HG02798 (cell line): Measurements from ENCODE around the gene DIS3L2.
"Not testable (repeated sequence)": the region's sequence is repeated elsewhere in the genome, so short reads cannot be mapped to it uniquely, and the experiment has no call there.

Experiments
- ATAC-seq: cut with Tn5 transposase; IDR thresholded peaks from one replicate; pipeline ENCODE4 v1.9.1; 2021; ENCODE audit warnings: mild to moderate bottlenecking; ENCODE audit not compliant: unreplicated experiment, poor library complexity

The DIS3L2 gene

DNA sequence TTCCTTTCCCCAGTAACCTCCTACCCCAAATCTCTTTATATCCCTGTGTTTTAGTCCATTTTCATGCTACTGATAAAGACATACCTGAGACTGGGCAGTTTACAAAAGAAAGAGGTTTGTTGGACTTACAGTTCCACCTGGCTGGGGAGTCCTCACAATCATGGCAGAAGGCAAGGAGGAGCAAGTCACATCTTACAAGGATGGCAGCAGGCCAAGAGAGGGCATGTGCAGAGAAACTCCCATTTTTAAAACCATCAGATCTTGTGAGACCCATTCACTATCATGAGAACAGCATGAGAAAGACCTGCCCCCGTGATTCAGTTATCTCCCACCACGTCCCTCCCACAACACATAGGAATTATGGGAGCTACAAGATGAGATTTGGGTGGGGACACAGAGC, 352.1 kb downstream of the DIS3L2 start:
- not testable (repeated sequence) for ATAC-seq

DNA sequence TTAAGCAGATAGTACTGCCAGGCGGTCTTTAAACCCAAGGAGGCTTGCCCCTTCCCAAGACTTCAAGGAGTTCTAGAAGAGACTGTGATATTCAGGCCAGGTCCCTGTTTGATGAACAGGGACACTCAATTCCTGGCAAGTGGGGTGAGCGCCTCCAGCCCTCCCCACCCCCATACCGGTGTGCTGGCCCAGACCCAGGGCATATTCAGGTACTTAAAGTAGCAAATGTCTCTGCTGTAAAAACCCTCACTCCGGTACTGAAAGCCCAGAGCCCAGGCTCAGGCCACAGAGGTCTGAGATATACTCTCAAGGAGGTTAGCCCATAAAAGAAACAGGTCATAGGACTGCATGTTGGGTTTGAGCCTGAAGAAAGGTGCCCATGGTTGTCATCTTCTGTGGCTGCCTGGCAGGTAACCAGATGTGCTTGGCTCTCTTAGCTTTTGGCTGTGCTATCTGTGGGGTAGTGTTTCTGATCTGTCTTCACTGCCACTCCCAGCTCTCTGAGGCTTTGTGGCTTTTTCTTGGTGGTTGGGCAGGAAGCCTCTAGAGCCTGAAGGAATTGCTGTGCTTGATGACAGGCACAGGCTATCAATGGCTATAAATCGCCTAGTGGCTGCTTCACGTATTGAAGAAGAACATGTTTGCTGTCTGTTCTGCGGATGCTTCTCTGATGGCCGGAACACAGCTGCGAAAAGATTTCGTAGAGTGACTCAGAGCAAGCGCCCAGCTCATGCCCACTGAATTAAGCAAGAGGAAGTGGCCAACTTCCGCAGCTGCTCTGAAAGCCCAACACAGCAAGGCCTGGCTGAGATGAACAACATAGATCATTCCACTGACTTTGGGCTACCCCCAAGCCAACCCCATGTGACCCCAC, 353.8 kb downstream of the DIS3L2 start:
- ATAC-seq: peak; percentile 73

DNA sequence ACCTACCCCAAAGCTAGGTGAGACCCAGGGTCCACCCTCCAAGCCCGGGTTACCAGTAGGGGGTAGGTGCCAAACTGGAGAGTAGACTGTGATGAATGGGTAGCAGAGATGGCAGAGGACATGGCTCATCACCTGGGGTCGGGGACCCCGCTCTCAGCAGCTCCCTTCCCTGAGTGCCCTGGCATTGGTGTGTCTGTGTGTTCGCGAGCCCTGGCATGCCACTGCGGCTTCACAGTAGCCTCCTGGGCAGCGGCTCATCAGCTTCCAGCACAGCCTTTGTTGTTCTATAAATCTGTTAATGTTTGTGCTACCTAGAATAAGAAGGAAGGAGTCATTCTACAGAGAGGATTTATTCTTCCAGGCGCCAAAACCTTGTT, 354.4 kb downstream of the DIS3L2 start:
- no peak for ATAC-seq

DNA sequence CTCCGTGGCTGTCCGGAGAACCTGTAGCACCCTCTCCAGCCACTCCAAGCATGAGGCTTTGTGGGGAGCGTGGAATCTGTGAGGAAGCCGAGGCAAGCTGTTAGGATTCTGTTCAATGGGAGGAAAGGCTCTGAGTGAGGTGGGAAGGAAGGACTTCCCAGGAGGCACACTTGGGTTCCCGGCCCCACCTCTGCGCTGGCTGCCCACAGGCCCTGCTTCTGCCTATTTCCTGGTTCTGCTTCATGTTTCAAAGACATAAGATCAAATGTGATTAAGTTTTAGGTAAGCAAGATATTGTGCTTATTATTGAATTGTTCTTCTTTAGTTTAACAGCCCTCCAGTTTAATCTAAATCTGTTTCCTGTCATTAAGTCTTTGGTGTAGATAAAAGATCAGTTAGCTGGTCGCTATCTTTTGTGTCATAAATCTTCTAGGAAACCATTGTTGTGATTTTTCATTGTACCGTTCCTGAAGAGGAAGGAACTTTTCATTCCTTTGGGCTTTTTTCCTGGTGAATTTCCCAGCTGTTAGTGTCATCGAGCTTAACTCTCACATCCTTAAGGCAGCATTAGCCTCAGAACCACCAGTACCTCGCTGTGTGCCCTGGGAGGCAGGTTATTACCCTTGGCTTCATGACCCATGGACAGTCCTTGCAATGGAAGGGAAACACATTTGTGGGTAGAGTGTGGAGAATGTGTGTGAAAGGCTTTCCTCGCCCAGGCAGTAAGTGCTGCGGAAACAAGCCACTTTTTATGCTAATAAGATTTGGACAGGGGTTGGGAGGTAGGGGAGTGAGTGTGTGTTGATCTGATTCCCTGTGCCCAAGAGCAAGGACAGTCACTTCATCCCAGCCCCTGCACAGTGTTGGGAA, 355.2 kb downstream of the DIS3L2 start:
- ATAC-seq: no peak

DNA sequence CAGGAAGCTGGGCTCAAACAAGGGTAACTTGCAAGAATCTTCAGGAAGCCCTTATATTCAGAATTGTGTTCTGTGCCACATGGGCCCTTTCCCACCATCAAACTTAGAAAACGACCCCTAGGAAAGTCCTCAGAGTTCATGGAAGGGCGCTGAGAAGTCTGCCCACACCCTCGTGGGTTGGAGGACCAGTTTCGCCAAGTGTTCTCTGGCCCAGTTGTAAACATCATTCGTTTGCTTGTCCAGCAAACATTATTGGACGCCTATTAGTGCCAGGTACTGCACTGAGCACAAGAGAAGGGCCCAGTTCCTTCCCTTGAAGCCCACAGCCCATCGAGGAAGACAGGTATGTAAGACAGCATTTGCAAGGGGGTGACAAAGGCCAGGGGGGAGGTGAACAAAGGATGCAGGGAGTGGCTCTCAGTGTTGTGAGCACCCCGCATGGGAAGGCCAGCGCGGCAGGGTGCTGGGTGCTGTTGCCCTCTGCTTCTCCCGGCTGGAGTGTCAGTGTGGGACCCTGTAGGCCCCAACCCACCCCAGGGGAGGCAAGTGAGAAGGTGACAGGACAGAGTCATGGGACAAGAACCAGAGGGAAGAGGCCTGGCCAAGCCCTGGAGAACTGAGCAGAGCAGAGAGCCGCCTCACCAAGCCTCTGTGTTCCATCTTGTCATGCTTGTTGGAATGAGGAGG, 356.8 kb downstream of the DIS3L2 start:
- ATAC-seq: no peak

DNA sequence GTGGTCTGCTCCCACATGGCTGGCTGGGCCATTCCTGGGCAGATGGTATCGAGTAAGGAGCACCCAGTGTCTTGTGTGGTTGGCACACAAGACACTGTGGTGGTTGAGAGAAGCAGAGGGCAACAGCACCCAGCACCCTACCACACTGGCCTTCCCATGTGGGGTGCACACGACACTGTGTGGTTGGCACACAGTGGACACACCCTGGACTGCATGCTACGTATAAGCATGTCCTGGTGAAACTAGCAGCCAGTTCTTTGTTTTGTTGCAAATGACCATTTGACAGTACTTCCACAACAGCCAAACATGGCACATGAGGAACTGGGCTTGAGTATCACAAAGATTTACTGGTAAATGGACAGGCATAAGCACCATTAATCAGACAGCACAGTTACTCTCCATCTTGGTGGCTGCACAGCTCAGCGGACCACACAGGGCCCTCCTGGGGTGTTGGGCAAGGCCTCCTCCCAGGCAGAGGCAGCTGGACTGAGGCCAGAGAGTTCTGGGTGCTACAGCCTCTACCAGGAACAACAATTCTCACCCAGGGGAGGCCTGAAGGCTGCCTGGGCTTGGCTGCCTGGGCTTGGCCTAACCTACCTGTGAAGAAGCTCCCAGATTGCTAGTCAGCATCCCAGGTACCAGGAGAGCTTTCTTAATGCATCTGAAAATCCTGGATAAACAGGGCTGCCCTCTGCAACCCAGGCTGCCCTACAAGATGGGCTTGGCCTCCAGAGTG, 357.7 kb downstream of the DIS3L2 start:
- ATAC-seq: no peak

DNA sequence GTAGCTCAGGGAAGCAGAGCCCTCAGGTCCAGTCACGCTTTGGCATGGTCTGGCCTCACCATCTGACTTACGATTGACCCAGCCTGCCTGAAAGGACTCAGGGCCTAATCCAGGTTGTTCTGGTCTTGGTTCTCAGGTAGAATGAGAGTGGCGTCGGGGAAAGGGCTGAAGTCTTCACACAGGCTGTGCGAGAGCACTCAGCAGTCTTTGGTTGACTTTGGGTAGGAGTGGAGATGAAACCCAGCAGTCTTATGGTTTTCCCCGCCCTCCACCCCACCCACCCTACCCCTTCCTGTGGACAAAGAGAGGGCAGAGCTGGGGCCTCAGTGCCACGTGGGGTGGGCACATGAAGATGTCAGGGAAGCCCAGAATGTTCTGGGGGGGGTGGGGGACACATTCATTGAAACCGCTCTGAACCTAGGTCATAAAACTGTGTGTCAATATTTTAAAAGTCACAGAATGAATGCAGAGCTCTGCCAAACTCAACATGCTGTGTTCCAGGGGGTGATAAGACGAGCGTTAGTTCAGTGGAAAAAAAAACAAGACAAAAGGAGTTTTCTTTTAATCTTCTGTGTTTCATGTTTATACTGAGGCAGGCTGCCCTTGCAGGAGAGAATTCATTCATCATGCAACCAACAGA, 358.4 kb downstream of the DIS3L2 start:
- no peak for ATAC-seq

DNA sequence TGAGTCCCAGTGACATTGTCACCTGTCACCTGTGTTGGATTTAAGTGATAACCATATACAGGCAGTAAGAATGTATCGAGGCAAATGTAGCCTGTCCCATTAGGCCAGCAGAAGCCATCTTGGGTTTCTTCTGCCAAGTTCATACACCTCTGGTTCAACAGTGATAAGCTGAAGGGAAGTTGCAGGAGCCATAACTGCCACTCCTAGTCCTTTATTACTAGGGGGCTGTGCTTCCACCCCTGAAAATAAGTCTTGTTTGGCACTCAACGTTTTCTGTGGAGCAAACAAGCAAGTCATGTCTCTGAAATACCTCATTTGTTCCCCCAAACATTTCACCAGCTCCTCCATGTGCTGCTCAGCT, 358.9 kb downstream of the DIS3L2 start:
- ATAC-seq: no peak

DNA sequence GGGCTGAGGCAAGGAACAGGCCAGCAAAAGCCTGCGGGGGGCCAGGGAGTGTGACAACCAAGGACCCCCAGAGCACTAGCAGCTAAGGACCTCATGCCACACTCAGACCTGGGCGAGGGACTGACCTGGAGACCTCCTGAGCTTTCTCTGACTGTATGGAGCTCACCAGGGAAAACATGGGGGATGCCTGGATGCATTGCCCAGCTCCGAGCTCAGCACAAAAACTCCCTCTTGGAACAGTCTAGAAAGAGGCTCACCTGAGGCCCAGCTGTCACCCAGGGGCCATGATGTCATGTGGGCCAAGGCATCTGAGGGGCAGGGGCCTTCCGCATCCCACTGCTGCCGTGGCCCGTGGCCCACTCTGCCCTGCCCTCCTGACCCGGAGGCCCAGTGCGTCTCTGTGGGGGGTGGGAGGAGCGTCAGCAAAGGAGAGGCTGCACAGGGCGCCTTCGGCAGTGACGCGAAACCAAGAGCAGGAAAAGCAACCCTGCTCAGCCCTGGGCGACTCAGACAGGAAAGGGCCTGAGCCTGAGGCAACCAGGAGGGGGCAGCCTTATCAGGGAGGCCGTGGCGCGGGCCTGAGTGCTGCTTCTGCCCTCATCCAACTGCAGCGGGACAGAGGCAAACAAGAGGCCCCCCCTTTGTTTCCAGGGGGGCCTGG, 359.8 kb downstream of the DIS3L2 start:
- no peak for ATAC-seq

DNA sequence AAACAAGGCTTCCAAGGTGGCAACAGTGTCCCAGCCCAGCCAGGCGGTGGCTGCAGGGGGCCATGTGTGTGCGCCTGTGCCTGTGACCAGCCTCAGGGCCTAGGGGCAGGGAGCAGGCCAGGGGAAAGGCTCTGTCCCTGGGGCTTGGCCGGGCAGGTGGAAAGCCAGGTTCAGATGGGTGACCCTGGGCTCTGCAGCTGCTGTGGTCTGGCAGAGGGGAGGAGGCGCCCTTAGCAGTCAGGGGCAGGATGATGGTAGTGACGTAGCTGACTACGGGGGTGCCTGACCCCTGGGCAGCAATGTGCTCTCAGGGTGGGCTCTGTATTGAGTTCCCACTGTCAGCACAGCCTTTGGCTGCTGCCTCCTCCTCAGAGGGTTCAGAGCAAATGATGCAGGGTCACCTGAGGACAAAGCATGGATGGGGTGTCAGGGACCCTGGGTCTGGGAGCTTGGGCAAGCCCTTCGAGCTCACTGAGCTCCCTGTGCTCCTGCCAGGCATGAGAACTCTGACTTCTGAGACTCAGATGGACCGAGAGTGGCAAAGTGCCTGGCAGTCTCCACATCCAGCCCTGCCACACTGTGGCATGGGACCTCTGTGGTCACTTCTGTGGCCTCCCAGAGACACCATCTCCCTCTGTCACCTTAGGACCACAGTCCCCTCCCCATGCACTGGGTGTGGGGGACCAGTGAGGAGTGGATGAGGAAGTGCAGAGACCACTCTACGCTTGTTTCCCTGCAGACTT, 360.5 kb downstream of the DIS3L2 start:
- no peak for ATAC-seq

DNA sequence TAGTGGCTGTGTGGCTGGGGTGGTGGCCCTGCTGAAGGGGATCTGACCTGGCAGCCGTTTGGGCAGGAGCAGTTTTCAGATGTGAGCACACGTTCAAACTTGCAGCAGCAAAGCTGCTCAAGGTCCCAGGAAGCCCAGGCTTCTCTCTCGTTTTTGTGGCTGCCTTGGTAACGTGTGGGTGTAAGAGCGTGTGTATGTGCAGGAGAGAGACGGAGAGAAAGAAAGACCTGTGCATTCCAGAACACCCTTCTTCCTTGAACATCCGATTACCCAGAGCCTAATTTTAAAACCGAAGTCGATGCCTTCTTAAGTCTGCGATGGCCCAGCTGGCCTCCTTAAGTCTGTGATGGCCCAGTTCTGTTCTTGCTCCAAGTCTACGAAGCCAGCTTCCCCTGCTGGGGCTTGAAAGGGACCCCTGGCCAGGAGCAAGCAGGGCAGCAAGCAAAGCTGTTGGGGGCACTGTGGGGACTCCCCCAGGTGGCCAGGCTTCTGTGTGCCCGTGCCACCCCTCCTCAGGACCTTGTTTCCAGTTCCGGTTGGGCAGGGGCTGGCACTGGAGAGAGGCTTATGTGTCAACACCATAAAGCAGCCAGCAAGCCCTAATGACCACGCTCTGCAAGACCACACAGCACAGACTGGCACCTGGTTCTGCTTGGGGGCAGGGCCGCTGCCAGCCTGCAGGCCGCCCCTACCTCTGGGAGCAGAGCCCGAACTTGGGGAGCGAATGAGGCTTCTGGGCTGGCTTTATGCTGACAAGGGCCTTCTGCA, 361.2 kb downstream of the DIS3L2 start:
- ATAC-seq: no peak

DNA sequence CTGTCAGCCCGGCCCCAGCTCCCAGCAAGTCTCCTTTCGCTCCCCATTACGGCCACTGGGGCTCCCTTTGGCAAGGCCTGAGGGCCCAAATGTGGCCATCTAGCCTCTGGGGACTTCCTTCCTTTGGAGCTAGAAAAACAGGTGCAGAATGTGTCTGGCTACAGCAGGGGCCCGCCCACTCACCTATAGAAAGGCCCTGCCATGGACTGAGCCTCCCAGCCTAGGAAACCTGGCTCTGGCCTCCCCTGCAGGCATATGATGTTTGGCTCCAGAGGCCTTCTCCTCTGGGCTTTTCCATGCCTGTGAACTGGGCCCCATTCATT, 361.8 kb downstream of the DIS3L2 start:
- ATAC-seq: no peak

DNA sequence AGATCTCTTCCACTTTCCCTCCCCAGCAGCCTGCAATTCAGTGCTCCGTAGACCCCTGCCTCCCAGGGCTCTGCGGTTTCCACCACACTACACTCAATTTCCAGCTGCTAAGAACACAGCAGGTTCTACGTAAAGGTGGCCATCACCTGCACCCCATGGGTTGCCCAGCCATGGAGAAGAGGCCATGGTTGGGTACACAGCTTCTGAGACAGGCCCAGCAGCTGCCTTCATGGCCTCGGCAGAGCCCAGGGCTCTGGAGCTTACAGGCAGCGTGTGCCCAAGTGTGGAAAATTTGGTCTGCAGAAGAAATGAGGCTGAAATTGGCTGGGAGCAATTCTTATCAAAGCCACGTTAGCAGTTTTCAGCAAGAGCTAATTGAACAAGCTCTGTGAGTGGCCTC, 362.5 kb downstream of the DIS3L2 start:
- not testable (repeated sequence) for ATAC-seq

DNA sequence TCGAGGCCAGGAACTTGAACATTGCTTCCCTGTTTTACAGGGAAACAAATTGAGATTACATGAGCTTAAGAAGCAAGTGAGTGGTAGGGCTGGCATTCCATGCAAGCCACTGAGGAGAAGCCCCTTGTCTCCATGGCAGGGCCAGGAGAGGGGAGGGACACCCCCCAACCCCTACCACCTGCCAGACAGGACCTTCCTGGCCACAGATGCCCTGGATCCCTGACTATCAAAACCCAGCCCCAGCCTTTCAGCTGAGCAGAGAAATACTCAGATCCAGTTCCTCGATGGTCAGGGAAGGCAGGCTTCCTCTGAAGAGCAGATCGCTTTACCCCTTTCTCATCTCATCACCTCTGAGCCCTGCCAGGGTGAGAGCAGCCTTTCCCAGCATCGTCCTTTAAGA, 363.3 kb downstream of the DIS3L2 start:
- ATAC-seq: no peak

DNA sequence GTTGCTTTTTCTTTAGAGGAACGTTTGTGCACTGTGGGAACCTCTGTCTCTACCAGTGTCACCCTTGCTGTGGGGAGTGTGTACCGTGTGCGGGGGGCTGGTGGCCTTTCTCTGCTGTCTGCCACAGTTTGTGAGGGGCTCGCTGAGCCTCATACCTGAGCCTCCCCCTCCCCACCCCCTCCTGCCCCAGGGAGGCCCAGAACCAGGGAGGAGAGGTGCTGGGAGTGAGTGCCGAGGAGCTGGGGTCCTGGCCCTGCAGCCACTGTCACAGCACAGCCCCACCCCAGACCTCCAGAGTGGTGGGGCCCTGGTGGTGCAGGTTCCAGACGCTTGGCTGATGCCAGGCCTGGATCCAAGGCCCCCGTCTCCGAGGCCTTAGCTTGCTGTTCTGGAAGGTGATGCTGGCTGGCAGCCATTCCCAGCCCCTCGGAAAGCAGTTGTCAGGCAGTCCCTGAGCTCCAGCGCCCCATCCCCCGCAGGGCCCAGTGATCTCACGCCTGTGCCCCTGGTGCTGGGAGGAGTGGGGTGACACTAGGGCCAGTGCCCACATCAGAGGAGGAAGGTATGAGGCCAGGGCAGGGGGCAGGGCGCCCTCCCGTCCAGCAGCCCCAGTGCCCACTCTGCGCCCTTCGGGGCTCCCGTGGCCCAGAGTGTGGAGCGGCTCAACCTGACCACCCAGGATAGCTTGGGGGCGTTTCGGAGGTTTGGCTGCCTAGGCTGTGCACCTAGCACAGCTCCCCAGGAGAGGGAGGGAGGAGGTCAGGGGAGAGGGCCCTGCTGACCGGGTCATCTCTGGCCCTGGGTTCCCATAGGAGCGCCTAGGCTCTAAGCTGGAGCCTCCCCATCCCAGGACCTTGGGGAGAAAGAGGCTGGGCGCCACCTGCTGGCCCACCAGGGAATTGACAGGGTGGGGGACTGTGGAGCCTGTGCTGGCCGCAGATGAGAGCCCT, 364.1 kb downstream of the DIS3L2 start:
- peak; percentile 56 for ATAC-seq

DNA sequence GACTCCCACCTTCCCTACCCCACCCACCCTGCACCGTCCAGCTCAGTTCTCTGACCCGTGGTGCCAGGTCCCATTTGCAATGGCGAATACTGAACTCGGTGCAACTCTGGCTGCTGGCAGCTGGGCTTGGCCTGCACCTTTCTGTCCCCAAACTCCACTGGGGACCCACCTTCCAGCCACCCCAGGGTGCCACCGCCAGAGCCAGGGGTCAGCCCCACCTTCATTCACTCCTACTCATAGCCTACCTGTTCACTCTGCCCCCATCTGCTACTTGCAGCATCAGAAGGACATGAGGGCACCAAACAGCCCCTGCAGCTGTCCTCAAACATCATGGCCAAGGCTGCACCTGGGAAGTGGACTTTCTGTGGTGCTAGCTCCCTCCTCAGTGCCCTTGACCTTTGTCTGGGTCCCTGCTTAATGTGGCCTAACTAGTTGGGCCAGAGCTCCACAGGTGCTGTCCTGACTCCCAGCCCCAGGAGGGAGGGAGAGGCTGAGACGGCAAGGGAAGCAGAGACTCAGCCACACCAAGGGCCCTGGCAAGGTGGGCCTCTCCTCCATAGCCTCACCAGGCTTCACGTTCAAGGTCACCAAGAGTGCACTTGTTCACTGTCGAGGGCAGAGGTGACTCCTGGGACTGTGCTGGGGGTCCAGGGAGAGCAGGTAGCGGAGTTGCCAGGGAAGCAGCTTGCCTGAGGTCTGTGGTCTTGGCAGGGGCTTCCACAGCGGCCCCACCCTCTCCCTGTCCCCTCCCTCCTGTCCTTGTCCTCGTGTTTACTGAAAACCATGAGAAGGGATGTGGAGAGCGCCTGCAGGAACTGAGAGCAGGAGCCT, 365.0 kb downstream of the DIS3L2 start:
- ATAC-seq: not testable (repeated sequence)
